GM12864 (cell line): ENCODE results near the gene IKZF1.

Source experiments
- DNase-seq: peaks from one replicate; pipeline ENCODE4 v3.0.0-alpha.2; 2011; ENCODE audit warnings: low read depth
- H3K4me3 ChIP-seq: 2 replicates; pipeline ENCODE4 v1.5.1; 2011; ENCODE audit warnings: mild to moderate bottlenecking, low read depth, low read length, control low read depth
- TF ChIP-seq, protein P1 (sequence below): IDR thresholded peaks from 2 replicates; pipeline ENCODE4 v1.5.1; 2011; ENCODE audit warnings: low read depth, mild to moderate bottlenecking, moderate library complexity, low read length, control low read depth, inconsistent platforms; ENCODE audit errors: missing control alignments

Gene IKZF1

DNA sequence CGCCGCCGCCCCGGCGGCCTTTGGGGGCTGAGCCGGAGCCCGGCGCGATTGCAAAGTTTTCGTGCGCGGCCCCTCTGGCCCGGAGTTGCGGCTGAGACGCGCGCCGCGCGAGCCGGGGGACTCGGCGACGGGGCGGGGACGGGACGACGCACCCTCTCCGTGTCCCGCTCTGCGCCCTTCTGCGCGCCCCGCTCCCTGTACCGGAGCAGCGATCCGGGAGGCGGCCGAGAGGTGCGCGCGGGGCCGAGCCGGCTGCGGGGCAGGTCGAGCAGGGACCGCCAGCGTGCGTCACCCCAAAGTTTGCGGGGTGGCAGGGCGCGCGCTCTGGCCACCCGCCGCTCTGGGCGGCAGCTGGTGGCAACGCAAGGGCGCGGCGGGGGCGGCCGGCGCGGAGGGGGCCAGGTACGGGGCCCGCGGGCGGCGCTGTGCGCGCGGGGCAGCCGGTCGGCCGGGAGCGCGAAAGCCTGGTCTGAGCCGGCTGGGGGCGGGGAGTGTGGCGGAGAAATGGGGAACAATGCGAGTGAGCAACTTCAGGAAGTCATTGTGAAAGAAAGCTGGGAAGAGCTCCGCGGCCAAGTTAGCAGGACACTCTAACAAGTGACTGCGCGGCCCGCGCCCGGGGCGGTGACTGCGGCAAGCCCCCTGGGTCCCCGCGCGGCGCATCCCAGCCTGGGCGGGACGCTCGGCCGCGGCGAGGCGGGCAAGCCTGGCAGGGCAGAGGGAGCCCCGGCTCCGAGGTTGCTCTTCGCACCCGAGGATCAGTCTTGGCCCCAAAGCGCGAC is at the start of gene IKZF1:
TSS of gene IKZF1 (plus strand) at position 588 of the 782 bp plus-strand sequence. CDS start 14,346 bp downstream, outside the sequence.
- TF ChIP-seq, protein P1, sequence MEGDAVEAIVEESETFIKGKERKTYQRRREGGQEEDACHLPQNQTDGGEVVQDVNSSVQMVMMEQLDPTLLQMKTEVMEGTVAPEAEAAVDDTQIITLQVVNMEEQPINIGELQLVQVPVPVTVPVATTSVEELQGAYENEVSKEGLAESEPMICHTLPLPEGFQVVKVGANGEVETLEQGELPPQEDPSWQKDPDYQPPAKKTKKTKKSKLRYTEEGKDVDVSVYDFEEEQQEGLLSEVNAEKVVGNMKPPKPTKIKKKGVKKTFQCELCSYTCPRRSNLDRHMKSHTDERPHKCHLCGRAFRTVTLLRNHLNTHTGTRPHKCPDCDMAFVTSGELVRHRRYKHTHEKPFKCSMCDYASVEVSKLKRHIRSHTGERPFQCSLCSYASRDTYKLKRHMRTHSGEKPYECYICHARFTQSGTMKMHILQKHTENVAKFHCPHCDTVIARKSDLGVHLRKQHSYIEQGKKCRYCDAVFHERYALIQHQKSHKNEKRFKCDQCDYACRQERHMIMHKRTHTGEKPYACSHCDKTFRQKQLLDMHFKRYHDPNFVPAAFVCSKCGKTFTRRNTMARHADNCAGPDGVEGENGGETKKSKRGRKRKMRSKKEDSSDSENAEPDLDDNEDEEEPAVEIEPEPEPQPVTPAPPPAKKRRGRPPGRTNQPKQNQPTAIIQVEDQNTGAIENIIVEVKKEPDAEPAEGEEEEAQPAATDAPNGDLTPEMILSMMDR = no peak
- peak within 1 kb of the TSS; percentile 58 for H3K4me3 ChIP-seq
- DNase-seq = no peak

DNA sequence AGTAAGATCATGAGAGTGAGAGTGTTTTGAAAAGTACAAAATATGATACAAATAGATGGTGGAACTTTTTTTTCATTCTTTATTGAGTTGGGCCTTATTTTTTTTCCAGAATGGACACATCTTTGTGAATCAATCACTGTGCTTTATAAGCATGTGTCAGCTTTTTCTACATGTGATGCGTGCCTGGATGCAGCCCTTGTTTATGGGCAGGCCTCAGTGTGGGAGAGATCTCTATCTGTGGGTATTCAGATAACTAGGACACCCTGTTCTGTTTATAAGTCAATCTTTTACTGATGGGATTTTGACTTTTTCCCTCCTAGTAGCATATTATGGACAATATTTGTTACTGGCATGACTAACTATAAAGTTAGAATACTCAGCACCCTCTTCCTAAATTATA is 42.9 kb upstream of the IKZF1 start:
- no peak overlapping the region for H3K4me3 ChIP-seq
- no peak for DNase-seq
- TF ChIP-seq, protein P1 = no peak

DNA sequence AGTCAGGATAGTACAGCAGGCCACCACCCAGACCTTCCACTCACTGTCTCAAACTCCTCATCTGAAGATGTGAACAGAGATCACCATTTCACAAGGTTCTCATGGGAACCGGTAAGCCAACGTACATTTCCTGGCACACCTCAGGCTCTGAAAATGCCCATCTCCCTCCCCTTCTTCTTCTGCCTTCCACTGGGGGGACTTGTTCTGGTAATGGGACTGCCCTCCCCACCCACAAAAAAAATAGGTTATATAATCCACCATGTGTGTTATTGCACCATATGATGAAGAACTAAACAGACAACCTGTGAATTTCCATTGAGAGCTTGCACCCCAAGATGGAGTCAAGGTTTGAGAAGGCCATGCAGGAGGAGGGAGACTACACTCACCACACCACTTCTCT is 42.1 kb upstream of the IKZF1 start:
- DNase-seq = no peak
- no peak overlapping the region for H3K4me3 ChIP-seq
- TF ChIP-seq, protein P1 = no peak

DNA sequence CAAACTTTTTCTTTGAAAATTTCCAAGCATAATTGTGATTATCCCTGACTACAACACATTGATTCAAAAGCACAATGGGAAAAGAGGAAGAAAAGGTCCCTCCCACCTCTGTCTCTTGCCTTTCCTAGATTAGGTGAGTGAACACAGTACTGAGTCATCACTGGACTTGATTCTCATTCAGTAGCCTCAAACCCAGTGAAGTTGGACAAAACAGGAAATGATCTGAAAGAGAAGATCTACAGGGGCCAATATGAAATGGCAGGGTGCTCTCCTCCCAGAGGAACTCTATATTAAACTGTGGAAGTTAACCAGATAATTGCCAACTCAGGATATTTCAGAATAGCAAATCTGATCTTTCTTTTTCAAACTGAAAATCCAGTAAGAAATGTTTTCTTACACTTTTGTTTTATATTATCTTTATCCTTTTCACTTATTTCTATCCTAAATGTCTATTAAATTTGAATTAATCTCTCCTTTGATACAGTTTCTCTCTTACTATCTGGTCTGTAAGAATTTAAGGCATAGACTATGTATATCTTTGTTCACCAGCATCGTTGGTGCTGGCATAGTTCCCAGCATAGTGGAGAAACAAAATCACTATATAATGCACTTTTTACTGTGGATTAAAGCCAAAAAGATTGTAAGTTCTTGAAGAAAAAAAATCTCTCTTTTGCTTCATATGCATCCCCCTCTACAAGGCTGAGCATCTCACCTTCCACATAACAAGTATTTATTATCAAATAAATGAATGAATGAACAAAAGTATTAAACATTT is 41.4 kb upstream of the IKZF1 start:
- DNase-seq = peak; percentile 62
- TF ChIP-seq, protein P1 = no peak
- no peak overlapping the region for H3K4me3 ChIP-seq

DNA sequence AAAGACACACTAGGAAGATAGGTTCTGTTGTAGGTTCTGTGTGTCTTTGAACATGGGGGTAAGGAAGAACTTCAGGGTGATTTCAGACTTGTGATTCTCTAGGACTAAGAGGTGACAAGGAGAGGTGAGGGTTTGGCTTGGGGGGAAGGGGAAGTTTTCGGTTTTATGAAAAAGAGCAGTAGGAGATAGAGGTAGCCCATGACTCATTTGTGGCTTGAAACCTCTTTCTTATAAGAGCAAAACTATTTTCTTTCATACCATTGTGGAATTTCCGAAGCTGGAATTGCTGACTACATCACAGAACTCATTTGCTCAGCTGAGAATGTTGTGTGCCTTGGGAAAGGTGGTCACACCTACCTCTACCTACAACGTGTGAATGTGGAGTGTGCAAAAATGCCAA is 39.6 kb upstream of the IKZF1 start:
- H3K4me3 ChIP-seq = no peak overlapping the region
- DNase-seq = no peak
- TF ChIP-seq, protein P1 = no peak

DNA sequence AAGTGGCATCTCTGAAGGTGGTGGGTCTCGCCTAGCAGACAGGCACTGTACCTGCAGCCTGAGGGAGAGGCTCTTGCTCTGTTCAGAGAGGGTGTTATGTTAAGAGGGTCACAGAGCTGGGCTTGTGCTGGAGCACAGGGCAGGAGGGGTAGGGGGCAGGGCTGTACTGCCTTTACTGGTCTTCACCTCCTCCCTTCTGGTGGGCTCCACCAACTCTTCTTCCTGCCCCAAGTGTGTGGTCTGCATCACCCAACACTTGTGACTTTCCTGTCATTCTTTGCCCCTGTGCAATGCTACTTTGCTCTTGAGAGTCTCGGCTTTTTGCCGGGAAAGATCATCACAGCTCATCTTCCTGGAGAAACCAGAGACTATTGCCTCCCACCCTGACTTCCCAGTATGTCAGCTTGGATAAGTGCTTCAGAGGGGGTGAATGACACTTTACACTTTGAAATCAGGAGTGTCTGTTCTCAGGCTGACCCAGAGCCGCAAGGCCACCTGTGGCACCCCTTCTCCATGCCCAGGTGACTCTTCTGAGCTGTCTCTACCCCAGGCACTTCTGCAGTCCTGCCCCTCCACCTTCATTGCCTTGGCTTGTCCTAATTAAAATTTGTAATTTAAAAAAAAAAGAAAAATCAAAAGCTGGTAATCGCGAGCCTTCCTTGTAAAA is 38.4 kb upstream of the IKZF1 start:
- DNase-seq = no peak
- TF ChIP-seq, protein P1 = no peak
- H3K4me3 ChIP-seq = no peak overlapping the region
